ENCODE measurements around the gene LUZP1.

LUZP1 gene

GRCh38 chr1:23066075-23066474 lies 102.6 kb downstream of the LUZP1 start:
- DNase-seq (ENCODE audit: low spot score) = no peak
- no peak for TF ChIP-seq CTCF (conservative IDR thresholded peaks at IDR 0.05; ENCODE audit: low read depth)
- H3K27ac ChIP-seq = no peak overlapping the region
- POLR2A ChIA-PET (ENCODE audit: low non-redundant PET) = interaction anchor here (0.5 kb wide), 1 partner anchor 278 kb away, joined by 3 read pairs; the partner anchor contains the start of gene HNRNPR
- CTCF ChIA-PET = no interaction called here

- ChIA-PET CTCF (no interaction called here), POLR2A (ENCODE audit: low non-redundant PET) (no interaction called here)
Measured at GRCh38 chr1:23065385-23065784, 103.3 kb downstream of the LUZP1 start.

GRCh38 chr1:23062271-23062670 lies 106.4 kb downstream of the LUZP1 start:
- ChIA-PET POLR2A (ENCODE audit: low non-redundant PET) (no interaction called here), CTCF (interaction anchor here (0.7 to 1.1 kb wide), 2 partner anchors 8 to 122 kb away, joined by 3 read pairs; no protein-coding TSS in a partner anchor)

More at GRCh38 chr1:23065385-23065784, 103.3 kb downstream of the LUZP1 start:
- no peak for TF ChIP-seq CTCF (conservative IDR thresholded peaks at IDR 0.05; ENCODE audit: low read depth)
- no peak overlapping the region for H3K27ac ChIP-seq
- no peak for DNase-seq (ENCODE audit: low spot score)

GRCh38 chr1:23057301-23057700 lies 111.4 kb downstream of the LUZP1 start:
- H3K27ac ChIP-seq = no peak overlapping the region
- no peak for DNase-seq (ENCODE audit: low spot score)
- TF ChIP-seq CTCF (conservative IDR thresholded peaks at IDR 0.05; ENCODE audit: low read depth) = no peak
- ChIA-PET CTCF (no interaction called here), POLR2A (ENCODE audit: low non-redundant PET) (no interaction called here)

More at GRCh38 chr1:23062271-23062670, 106.4 kb downstream of the LUZP1 start:
- no peak for TF ChIP-seq CTCF (conservative IDR thresholded peaks at IDR 0.05; ENCODE audit: low read depth)
- DNase-seq (ENCODE audit: low spot score) = no peak
- no peak overlapping the region for H3K27ac ChIP-seq

- no peak for DNase-seq (ENCODE audit: low spot score)
- CTCF ChIA-PET = interaction anchor here (0.6 kb wide), 1 partner anchor 606 kb away, joined by 3 read pairs; no protein-coding TSS in a partner anchor
- POLR2A ChIA-PET (ENCODE audit: low non-redundant PET) = no interaction called here
- no peak overlapping the region for H3K27ac ChIP-seq
- no peak for TF ChIP-seq CTCF (conservative IDR thresholded peaks at IDR 0.05; ENCODE audit: low read depth)
Measured at GRCh38 chr1:23051290-23051909, 117.3 kb downstream of the LUZP1 start.

- CTCF ChIA-PET = interaction anchor here (0.6 to 2.4 kb wide), 2 partner anchors 9 to 40 kb away, joined by 3 to 10 read pairs; no protein-coding TSS in a partner anchor
- POLR2A ChIA-PET (ENCODE audit: low non-redundant PET) = no interaction called here
- no peak for TF ChIP-seq CTCF (conservative IDR thresholded peaks at IDR 0.05; ENCODE audit: low read depth)
- DNase-seq (ENCODE audit: low spot score) = no peak
- no peak overlapping the region for H3K27ac ChIP-seq
Measured at GRCh38 chr1:23050201-23050600, 118.5 kb downstream of the LUZP1 start.
